Activated naive CD4-positive, alpha-beta T cell (primary cell): Measurements from ENCODE around the gene ZC3H18.
"Not testable (repeated sequence)": the region's sequence is repeated elsewhere in the genome, so short reads cannot be mapped to it uniquely, and the experiment has no call there.

ENCODE experiments used
- DNase-seq, 4 experiments: peaks; one replicate each; lab custom pipeline; 2025; lab: John Stamatoyannopoulos, UW

The ZC3H18 gene

GRCh38 chr16:88605186-88606147 lies 35.3 kb downstream of the ZC3H18 start:
- no peak for DNase-seq

- no peak for DNase-seq
Observed at GRCh38 chr16:88606148-88606757, 36.0 kb downstream of the ZC3H18 start.

GRCh38 chr16:88608076-88608475 lies 37.9 kb downstream of the ZC3H18 start:
- DNase-seq = no peak

- not testable (repeated sequence) for DNase-seq
Observed at GRCh38 chr16:88609426-88609825, 39.2 kb downstream of the ZC3H18 start.

GRCh38 chr16:88610080-88610479 lies 39.9 kb downstream of the ZC3H18 start:
- DNase-seq = no peak

- no peak for DNase-seq
Observed at GRCh38 chr16:88610909-88611812, 41.0 kb downstream of the ZC3H18 start.

- DNase-seq = no peak
Observed at GRCh38 chr16:88613293-88613692, 43.1 kb downstream of the ZC3H18 start.

GRCh38 chr16:88613911-88614817 lies 44.0 kb downstream of the ZC3H18 start:
- DNase-seq = no peak

- DNase-seq = no peak
Observed at GRCh38 chr16:88614818-88615580, 44.8 kb downstream of the ZC3H18 start.

GRCh38 chr16:88616320-88616719 lies 46.1 kb downstream of the ZC3H18 start:
- DNase-seq = no peak

GRCh38 chr16:88616736-88617135 lies 46.5 kb downstream of the ZC3H18 start:
- DNase-seq = no peak

GRCh38 chr16:88617268-88618031 lies 47.2 kb downstream of the ZC3H18 start:
- DNase-seq = no peak

- no peak for DNase-seq
Observed at GRCh38 chr16:88618182-88618955, 48.2 kb downstream of the ZC3H18 start.

- DNase-seq = no peak
Observed at GRCh38 chr16:88618956-88619667, 48.9 kb downstream of the ZC3H18 start.

- no peak for DNase-seq
Observed at GRCh38 chr16:88619859-88620815, 49.9 kb downstream of the ZC3H18 start.

- no peak for DNase-seq
Observed at GRCh38 chr16:88622125-88622524, 51.9 kb downstream of the ZC3H18 start.

- DNase-seq = no peak
Observed at GRCh38 chr16:88622866-88623265, 52.7 kb downstream of the ZC3H18 start.
